Activated CD8-positive, alpha-beta T cell treated with anti-CD3 and anti-CD28 coated beads for 36 hours (primary cell): Measurements from ENCODE around the gene CLNK. TPM values are rescaled to one million over a fixed set of nuclear protein-coding genes. Genes with fewer than 3 reads are reported as not detected.

Experiments used
- ATAC-seq: fragments of 200-7000 bp; cut with Tn5 transposase; one replicate; pipeline ENCODE4 v1.10.0; 2021; ENCODE audit warnings: mild to moderate bottlenecking, moderate library complexity
- CTCF ChIA-PET: fragments of 350-600 bp; sonication (Branson Sonifier 250); formaldehyde crosslinking; loops from one replicate; lab custom pipeline; 2021; ENCODE audit warnings: antibody characterized with exemption; lab: Charles Lee
- POLR2A ChIA-PET: fragments of 350-600 bp; sonication (Branson Sonifier 250); formaldehyde crosslinking; loops from one replicate; lab custom pipeline; 2021; ENCODE audit warnings: antibody characterized with exemption; lab: Charles Lee
- DNase-seq: peaks from one replicate; pipeline ENCODE4 v3.0.0-alpha.2; 2020
- H3K27ac Mint-ChIP-seq: one replicate; pipeline ENCODE4 v1.8.0; 2021; ENCODE audit warnings: mild to moderate bottlenecking, mixed read lengths
- H3K27me3 Mint-ChIP-seq: one replicate; pipeline ENCODE4 v1.8.0; 2021; ENCODE audit warnings: mixed read lengths
- H3K36me3 Mint-ChIP-seq: one replicate; pipeline ENCODE4 v1.8.0; 2021; ENCODE audit warnings: low read depth, mixed read lengths
- H3K4me1 Mint-ChIP-seq: one replicate; pipeline ENCODE4 v1.8.0; 2021; ENCODE audit warnings: low read depth, mixed read lengths
- H3K4me3 Mint-ChIP-seq: one replicate; pipeline ENCODE4 v1.8.0; 2021; ENCODE audit warnings: mild to moderate bottlenecking, moderate library complexity, mixed read lengths
- H3K9me3 Mint-ChIP-seq: one replicate; pipeline ENCODE4 v1.8.0; 2021; ENCODE audit warnings: mixed read lengths
- intact Hi-C: fragments of 100-400 bp; cut with micrococcal nuclease; formaldehyde crosslinking; loops from one replicate; pipeline ENCODE4 v1.10.0; 2022
- total RNA-seq, 2 experiments: library from RNA; stranded (reverse); gene quantifications; one replicate each; pipeline ENCODE4 v1.2.3, GENCODE V29; 2021
- TF ChIP-seq, protein P1 (sequence below): fragments of 200-600 bp; IDR thresholded peaks from one replicate; pipeline ENCODE4 v1.8.0; 2022; ENCODE audit warnings: antibody characterized with exemption, mild to moderate bottlenecking

CLNK gene
- total RNA-seq, 2 experiments from 2014 or later: 0.18 TPM; not detected in 1

DNA sequence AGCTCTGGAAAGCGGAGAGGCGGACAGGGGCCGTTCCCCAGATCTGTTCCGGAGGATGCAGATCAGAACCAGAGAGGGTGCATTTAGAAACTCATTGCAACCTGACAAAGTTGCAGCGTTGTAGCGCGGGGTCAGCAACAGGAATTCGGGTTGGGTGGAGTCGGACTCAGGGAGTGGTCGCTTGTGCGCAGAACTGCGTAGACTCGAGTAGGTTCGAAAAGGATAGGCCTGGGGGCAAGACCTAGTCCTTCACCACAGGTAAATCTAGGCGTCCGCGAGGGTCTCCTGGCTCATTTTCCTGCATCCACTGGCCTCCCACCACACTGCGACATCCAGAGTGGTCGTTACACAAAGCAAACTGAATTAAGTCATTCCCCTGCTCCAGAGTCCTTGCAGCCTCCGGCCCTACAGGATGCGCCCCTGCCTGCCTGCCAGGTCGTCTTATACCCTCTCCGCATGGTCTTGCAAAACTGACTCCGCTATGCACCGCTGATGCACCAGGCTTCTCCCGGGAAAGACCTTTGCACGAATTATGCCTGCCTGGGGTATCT lies 222.6 kb downstream of the CLNK start:
- CTCF ChIA-PET: interaction anchor here (0.5 to 3.1 kb wide), 31 partner anchors 10 to 347 kb away, joined by 3 to 22 read pairs (median 5); no protein-coding TSS in a partner anchor
- TF ChIP-seq, protein P1, sequence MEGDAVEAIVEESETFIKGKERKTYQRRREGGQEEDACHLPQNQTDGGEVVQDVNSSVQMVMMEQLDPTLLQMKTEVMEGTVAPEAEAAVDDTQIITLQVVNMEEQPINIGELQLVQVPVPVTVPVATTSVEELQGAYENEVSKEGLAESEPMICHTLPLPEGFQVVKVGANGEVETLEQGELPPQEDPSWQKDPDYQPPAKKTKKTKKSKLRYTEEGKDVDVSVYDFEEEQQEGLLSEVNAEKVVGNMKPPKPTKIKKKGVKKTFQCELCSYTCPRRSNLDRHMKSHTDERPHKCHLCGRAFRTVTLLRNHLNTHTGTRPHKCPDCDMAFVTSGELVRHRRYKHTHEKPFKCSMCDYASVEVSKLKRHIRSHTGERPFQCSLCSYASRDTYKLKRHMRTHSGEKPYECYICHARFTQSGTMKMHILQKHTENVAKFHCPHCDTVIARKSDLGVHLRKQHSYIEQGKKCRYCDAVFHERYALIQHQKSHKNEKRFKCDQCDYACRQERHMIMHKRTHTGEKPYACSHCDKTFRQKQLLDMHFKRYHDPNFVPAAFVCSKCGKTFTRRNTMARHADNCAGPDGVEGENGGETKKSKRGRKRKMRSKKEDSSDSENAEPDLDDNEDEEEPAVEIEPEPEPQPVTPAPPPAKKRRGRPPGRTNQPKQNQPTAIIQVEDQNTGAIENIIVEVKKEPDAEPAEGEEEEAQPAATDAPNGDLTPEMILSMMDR: no peak
- DNase-seq (no peak), ATAC-seq (no peak)
- H3K4me1 Mint-ChIP-seq: peaks cover 25% of the 10 kb centered on the region
- no peak overlapping the region for H3K27ac Mint-ChIP-seq
- intact Hi-C loops: loop anchor here (5.0 kb wide), 1 partner anchor 75 kb away; no protein-coding TSS in a partner anchor
- H3K4me3 Mint-ChIP-seq: peak overlapping the region; percentile 73
- H3K27me3 Mint-ChIP-seq: peaks cover 26% of the 10 kb centered on the region
- POLR2A ChIA-PET: interaction anchor here (1.6 kb wide), 1 partner anchor 341 kb away, joined by 5 read pairs; no protein-coding TSS in a partner anchor
- H3K36me3 Mint-ChIP-seq: no peaks in the 10 kb centered on the region
- peaks cover 4% of the 10 kb centered on the region for H3K9me3 Mint-ChIP-seq

DNA sequence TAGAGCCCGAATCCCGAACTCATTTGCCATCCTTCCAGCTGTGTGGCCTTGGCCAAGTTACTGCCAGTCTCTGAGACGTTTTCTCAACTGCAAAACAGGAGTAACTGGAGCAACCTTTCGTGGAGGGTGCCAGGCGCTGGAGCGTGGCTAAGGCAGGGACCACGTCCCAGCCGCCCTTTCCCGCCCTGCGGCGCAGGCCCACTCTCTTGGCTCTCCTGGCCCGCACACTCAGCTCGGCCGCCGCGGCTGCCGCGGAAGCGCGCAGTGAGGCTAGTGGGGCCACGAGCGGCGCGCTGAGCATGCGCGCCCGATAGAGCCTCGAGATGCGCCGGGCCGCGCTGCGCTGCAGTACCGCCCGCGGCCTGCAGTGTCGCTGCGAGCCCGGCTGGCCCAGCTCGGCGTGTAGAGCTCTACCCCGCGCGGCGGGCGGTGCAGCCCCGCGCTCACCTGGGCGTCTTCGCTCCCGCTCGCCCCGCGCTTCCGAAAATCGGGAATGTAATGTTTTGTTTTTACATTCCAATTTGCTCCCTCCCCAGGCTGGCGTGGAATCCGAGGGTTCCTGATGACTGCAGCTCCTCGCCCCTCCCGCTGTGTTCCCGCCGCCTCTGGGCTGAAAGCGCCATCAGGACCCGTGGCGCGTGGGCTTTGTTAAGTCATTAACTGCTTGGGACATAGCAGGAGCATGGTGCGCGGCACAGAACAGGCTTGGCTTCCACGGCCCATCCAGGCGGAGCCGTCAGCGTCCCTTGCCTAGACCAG lies 223.3 kb downstream of the CLNK start:
- H3K27ac Mint-ChIP-seq: no peak overlapping the region
- intact Hi-C loops: loop anchor here (5.0 kb wide), 1 partner anchor 76 kb away; no protein-coding TSS in a partner anchor
- DNase-seq (peak; percentile 76), ATAC-seq (peak; percentile 88)
- H3K4me3 Mint-ChIP-seq: peak overlapping the region; percentile 73
- H3K4me1 Mint-ChIP-seq: peaks cover 28% of the 10 kb centered on the region
- CTCF ChIA-PET: interaction anchor here (0.5 to 3.1 kb wide), 34 partner anchors 10 to 346 kb away, joined by 3 to 22 read pairs (median 5); no protein-coding TSS in a partner anchor
- H3K27me3 Mint-ChIP-seq: peaks cover 26% of the 10 kb centered on the region
- peaks cover 4% of the 10 kb centered on the region for H3K9me3 Mint-ChIP-seq
- TF ChIP-seq, protein P1: peak; percentile 99
- POLR2A ChIA-PET: interaction anchor here (1.6 kb wide), 2 partner anchors 321 to 341 kb away, joined by 3 to 5 read pairs; no protein-coding TSS in a partner anchor
- H3K36me3 Mint-ChIP-seq: peaks cover 1% of the 10 kb centered on the region

DNA sequence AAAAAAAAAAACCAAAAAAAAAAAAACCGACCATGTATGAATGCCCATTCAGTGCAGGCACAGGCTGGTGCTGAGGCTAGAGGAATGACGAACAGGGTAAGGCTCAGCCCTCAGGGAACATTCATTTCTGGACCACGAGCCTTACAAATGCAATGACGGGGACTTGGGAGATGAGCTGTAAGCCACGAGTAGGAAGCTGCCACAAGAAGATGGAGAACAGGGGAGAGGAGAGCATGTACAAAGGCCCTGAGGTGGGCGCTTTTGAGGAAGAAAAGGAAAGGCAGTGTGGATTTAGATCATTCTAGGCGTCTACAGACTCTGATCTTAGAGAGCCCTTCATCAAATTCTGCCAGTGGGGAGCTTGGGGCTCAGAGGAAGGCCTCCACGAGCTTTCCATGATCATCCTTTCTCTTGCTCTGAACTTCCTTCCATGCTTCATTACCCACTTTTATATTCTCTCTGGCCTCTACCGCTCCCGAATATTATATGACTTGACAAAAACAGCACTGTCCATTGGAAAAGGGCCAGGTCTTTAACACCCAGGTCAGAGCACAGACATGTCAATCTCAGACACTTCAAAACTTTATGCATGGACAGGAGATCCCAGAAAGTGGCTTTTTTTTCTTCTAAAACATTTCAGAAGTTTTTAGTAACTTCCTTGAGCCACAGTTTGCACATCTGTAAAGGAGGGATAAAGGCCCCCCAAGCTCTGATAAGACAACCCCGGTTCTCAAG lies 224.1 kb downstream of the CLNK start:
- ChIA-PET POLR2A (interaction anchor here (1.2 to 1.6 kb wide), 3 partner anchors 45 to 340 kb away, joined by 3 to 5 read pairs (median 4); no protein-coding TSS in a partner anchor), CTCF (interaction anchor here (0.6 to 3.1 kb wide), 34 partner anchors 10 to 769 kb away, joined by 3 to 22 read pairs (median 5); no protein-coding TSS in a partner anchor)
- Mint-ChIP-seq H3K36me3 (peaks cover 3% of the 10 kb centered on the region), H3K4me1 (peaks cover 34% of the 10 kb centered on the region), H3K27me3 (peaks cover 26% of the 10 kb centered on the region), H3K4me3 (peak overlapping the region; percentile 66), H3K27ac (peak overlapping the region; percentile 23), H3K9me3 (peaks cover 4% of the 10 kb centered on the region)
- intact Hi-C loops: loop anchor here (5.0 kb wide), 1 partner anchor 77 kb away; no protein-coding TSS in a partner anchor
- DNase-seq (peak; percentile 61), ATAC-seq (no peak)
- TF ChIP-seq, protein P1: no peak

DNA sequence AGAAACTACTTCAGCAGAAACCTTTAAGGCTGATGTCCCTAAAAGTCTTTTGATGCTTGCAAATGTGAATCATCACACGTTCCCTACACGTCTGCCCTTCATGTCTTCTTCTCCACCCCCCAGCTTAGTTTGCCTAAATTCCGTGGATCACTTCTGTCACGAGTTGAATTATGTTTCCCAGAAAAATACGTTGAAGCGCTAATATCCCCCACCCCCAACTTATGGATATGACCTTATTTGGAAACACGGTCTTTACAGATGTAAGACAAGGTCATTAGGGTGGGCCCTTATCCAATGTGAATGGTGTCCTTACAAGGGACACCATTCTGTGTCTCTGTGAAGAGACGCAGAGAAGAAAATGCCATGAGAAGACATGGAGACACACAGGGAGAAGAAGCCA lies 225.3 kb downstream of the CLNK start:
- DNase-seq (no peak), ATAC-seq (no peak)
- peaks cover 15% of the 10 kb centered on the region for H3K36me3 Mint-ChIP-seq
- TF ChIP-seq, protein P1: no peak
- H3K27ac Mint-ChIP-seq: no peak overlapping the region
- H3K4me1 Mint-ChIP-seq: peaks cover 43% of the 10 kb centered on the region
- POLR2A ChIA-PET: interaction anchor here (0.6 kb wide), 2 partner anchors 33 to 442 kb away, joined by 3 to 4 read pairs; no protein-coding TSS in a partner anchor
- H3K9me3 Mint-ChIP-seq: peaks cover 4% of the 10 kb centered on the region
- no peak overlapping the region for H3K4me3 Mint-ChIP-seq
- CTCF ChIA-PET: no interaction called here
- intact Hi-C loops: no loop called here
- peaks cover 19% of the 10 kb centered on the region for H3K27me3 Mint-ChIP-seq
